NCI-H1105 (cell line): Measurements from ENCODE around the gene STYXL2.

Experiments used
- DNase-seq: peaks from one replicate; lab custom pipeline; 2025; lab: John Stamatoyannopoulos, UW

The STYXL2 gene

GRCh38 chr1:167081594-167082156 is 12.2 kb upstream of the STYXL2 start:
- no peak for DNase-seq

GRCh38 chr1:167082511-167083027 is 11.3 kb upstream of the STYXL2 start:
- DNase-seq = no peak

GRCh38 chr1:167083066-167083665 is 10.7 kb upstream of the STYXL2 start:
- DNase-seq = peak; percentile 82

GRCh38 chr1:167083871-167084270 is 10.0 kb upstream of the STYXL2 start:
- no peak for DNase-seq

GRCh38 chr1:167084757-167085156 is 9.1 kb upstream of the STYXL2 start:
- DNase-seq = no peak

GRCh38 chr1:167086033-167086432 is 7.8 kb upstream of the STYXL2 start:
- no peak for DNase-seq

GRCh38 chr1:167086768-167087167 is 7.1 kb upstream of the STYXL2 start:
- no peak for DNase-seq

GRCh38 chr1:167088746-167089417 is 5.0 kb upstream of the STYXL2 start:
- no peak for DNase-seq

- DNase-seq = no peak
These were observed 3.9 kb upstream of the STYXL2 start for GRCh38 chr1:167089939-167090313.

GRCh38 chr1:167090314-167090942 is 3.4 kb upstream of the STYXL2 start, which contains the start of gene GPA33:
Gene GPA33, minus strand, starts transcription at chr1:167090377. Its CDS starts 90 bp downstream, at chr1:167090287.
- no peak for DNase-seq

- DNase-seq = no peak
These were observed 1.2 kb upstream of the STYXL2 start for GRCh38 chr1:167092653-167093052.

GRCh38 chr1:167094690-167095089 is 815 bp downstream of the STYXL2 start:
- no peak for DNase-seq

GRCh38 chr1:167095368-167095767 is 1.5 kb downstream of the STYXL2 start:
- DNase-seq = no peak

- DNase-seq = no peak
These were observed 6.0 kb downstream of the STYXL2 start for GRCh38 chr1:167099851-167100250.

- DNase-seq = no peak
These were observed 6.9 kb downstream of the STYXL2 start for GRCh38 chr1:167100730-167101129.

- no peak for DNase-seq
These were observed 7.9 kb downstream of the STYXL2 start for GRCh38 chr1:167101754-167102153.

- DNase-seq = no peak
These were observed 9.2 kb downstream of the STYXL2 start for GRCh38 chr1:167102906-167103573.

- no peak for DNase-seq
These were observed 10.4 kb downstream of the STYXL2 start for GRCh38 chr1:167104256-167104633.

GRCh38 chr1:167105271-167106118 is 11.6 kb downstream of the STYXL2 start:
- no peak for DNase-seq

- DNase-seq = no peak
These were observed 12.2 kb downstream of the STYXL2 start for GRCh38 chr1:167106119-167106461.

- no peak for DNase-seq
These were observed 13.6 kb downstream of the STYXL2 start for GRCh38 chr1:167107456-167107855.

GRCh38 chr1:167109125-167109524 is 15.2 kb downstream of the STYXL2 start:
- DNase-seq = no peak
